K562 (cell line): Measurements from ENCODE around the gene HAUS6. TPM values are rescaled to one million over a fixed set of nuclear protein-coding genes. Genes with fewer than 3 reads are reported as not detected.

Source experiments
- ATAC-seq: fragments of 200-7000 bp; cut with Tn5 transposase; 3 replicates; pipeline ENCODE4 v1.9.1; 2020; ENCODE audit warnings: moderate library complexity
- BruUV-seq: library from RNA; stranded (reverse); fragments of 400-500 nt; replicated peaks from 2 replicates; lab custom pipeline; 2021; lab: Mats Ljungman, UMichigan
- CTCF ChIA-PET: fragments of 300-600 bp; formaldehyde crosslinking; extraction: SDS; loops from one replicate; lab custom pipeline; 2021; ENCODE audit warnings: low intra/inter-chr PET ratio; lab: Yijun Ruan, JAX
- POLR2A ChIA-PET: fragments of 300-600, 350-650 bp; sonication (Branson Sonifier 250); formaldehyde crosslinking; extraction: SDS; loops from one replicate; lab custom pipeline; 2021; ENCODE audit warnings: antibody characterized with exemption, inconsistent platforms; lab: Yijun Ruan, JAX
- DNase-seq, 4 experiments: peaks; one replicate each; pipeline versions ENCODE4 v3.0.0 to v3.0.0-alpha.2; 2011 to 2018; ENCODE audit warnings: low spot score in 3 of 4, mixed read lengths in 3 of 4; ENCODE audit errors: extremely low read depth in 1 of 4
- FAIRE-seq: peaks from 2 replicates; lab custom pipeline; 2011; peaks lifted over from hg19 to GRCh38; lab: Jason Lieb, UNC
- H2AFZ ChIP-seq: 2 replicates; pipeline ENCODE4 v1.6.0; 2011; ENCODE audit warnings: low read depth, low read length, control low read depth, inconsistent platforms
- H3K27ac ChIP-seq: fragments of 200-600 bp; 3 replicates; pipeline ENCODE4 v1.8.0; 2011; ENCODE audit warnings: low read depth, mild to moderate bottlenecking, control low read depth, inconsistent platforms, low read length, moderate library complexity, mixed read lengths; ENCODE audit errors: extremely low read depth
- H3K27me3 ChIP-seq, 2 experiments: fragments of 300-600 bp in 1 of 2; 2 replicates in 1 of 2; 3 replicates in 1 of 2; pipeline versions ENCODE4 v1.6.0 to v1.8.0; 2011; ENCODE audit warnings: inconsistent platforms in 2 of 2, low read length in 2 of 2, mild to moderate bottlenecking in 1 of 2, mixed read lengths in 1 of 2, moderate library complexity in 1 of 2; ENCODE audit not compliant: control insufficient read depth in 2 of 2, insufficient read depth in 2 of 2
- H3K36me3 ChIP-seq: fragments of 300-600 bp; 3 replicates; pipeline ENCODE4 v1.8.0; 2011; ENCODE audit warnings: mild to moderate bottlenecking, low read length, inconsistent platforms; ENCODE audit not compliant: control insufficient read depth, insufficient read depth
- H3K4me1 ChIP-seq, 2 experiments: fragments of 200-600 bp in 1 of 2; replicated peaks in 1 of 2; 2 replicates in 1 of 2; 3 replicates in 1 of 2; pipeline versions ENCODE4 v1.5.1 to v1.8.0; 2011; ENCODE audit warnings: inconsistent platforms in 2 of 2, low read length in 2 of 2, mild to moderate bottlenecking in 1 of 2, mixed read lengths in 1 of 2, moderate library complexity in 1 of 2; ENCODE audit not compliant: control insufficient read depth in 2 of 2, insufficient read depth in 2 of 2
- H3K4me2 ChIP-seq: 2 replicates; pipeline ENCODE4 v1.6.1; 2011; ENCODE audit warnings: low read length, control low read depth, inconsistent platforms, mixed read lengths; ENCODE audit not compliant: insufficient read depth
- H3K4me3 ChIP-seq: fragments of 200-600 bp; sonication (generic), shearing (Covaris generic); 2 replicates; pipeline ENCODE4 v1.5.1; 2016; ENCODE audit warnings: control low read depth, inconsistent platforms
- H3K79me2 ChIP-seq: fragments of 200-600 bp; 3 replicates; pipeline ENCODE4 v1.8.0; 2011; ENCODE audit warnings: low read length, inconsistent platforms; ENCODE audit not compliant: control insufficient read depth, insufficient read depth
- H3K9ac ChIP-seq, 2 experiments: 2 replicates each; pipeline versions ENCODE4 v1.6.0 to v1.6.1; 2011; ENCODE audit warnings: low read depth in 2 of 2, low read length in 2 of 2, control low read depth in 1 of 2, inconsistent platforms in 1 of 2, mild to moderate bottlenecking in 1 of 2, mixed read lengths in 1 of 2; ENCODE audit not compliant: insufficient read depth in 1 of 2
- H3K9me1 ChIP-seq: one replicate; pipeline ENCODE4 v1.6.0; 2011; ENCODE audit warnings: inconsistent platforms, mild to moderate bottlenecking, low read length, moderate library complexity; ENCODE audit not compliant: control insufficient read depth, insufficient read depth
- H3K9me3 ChIP-seq: replicated peaks from 2 replicates; pipeline ENCODE4 v1.5.1; 2011; ENCODE audit warnings: low read depth, low read length, inconsistent platforms; ENCODE audit not compliant: control insufficient read depth, insufficient read depth
- H4K20me1 ChIP-seq: replicated peaks from 2 replicates; pipeline ENCODE4 v1.6.1; 2011; ENCODE audit warnings: low read length, inconsistent platforms, mixed read lengths; ENCODE audit not compliant: control insufficient read depth, insufficient read depth
- BCL6 ChIP-seq: fragments of 250-450 bp; sonication (Bioruptor Pico); IDR thresholded peaks from 2 replicates; pipeline ENCODE4 v1.4.0; 2020
- CSDE1 ChIP-seq, 2 experiments: fragments of 450-650 bp; IDR thresholded peaks; 2 replicates each; pipeline ENCODE4 v1.6.1; 2016; ENCODE audit warnings: mild to moderate bottlenecking in 1 of 2
- EHMT2 ChIP-seq: fragments of 450-650 bp; IDR thresholded peaks from 2 replicates; pipeline ENCODE4 v1.6.1; 2018; ENCODE audit warnings: antibody characterized with exemption
- ESRRA ChIP-seq: fragments of 450-650 bp; IDR thresholded peaks from 2 replicates; pipeline ENCODE4 v1.6.1; 2014; ENCODE audit warnings: low read depth, mild to moderate bottlenecking, moderate library complexity, borderline replicate concordance
- MAFG ChIP-seq: fragments of 450-650 bp; conservative IDR thresholded peaks from 2 replicates; pipeline ENCODE4 v1.6.1; 2016; ENCODE audit warnings: missing genetic modification characterization, missing compliant biosample characterization
- NFE2 ChIP-seq: IDR thresholded peaks from 2 replicates; pipeline ENCODE4 v1.6.1; 2014; ENCODE audit warnings: antibody characterized with exemption, low read depth
- SNIP1 ChIP-seq: fragments of 450-650 bp; IDR thresholded peaks from 2 replicates; pipeline ENCODE4 v1.7.1; 2017; ENCODE audit warnings: low read depth, mild to moderate bottlenecking
- ZNF316 ChIP-seq: fragments of 450-650 bp; IDR thresholded peaks from 2 replicates; pipeline ENCODE4 v1.6.1; 2016
- ZNF324 ChIP-seq: fragments of 250-450 bp; sonication (Bioruptor Pico); IDR thresholded peaks from 2 replicates; pipeline ENCODE4 v1.4.0; 2020; ENCODE audit warnings: mild to moderate bottlenecking
- ZNF717 ChIP-seq: fragments of 250-450 bp; sonication (Bioruptor Pico); IDR thresholded peaks from 2 replicates; pipeline ENCODE4 v1.5.0; 2021
- ZNF764 ChIP-seq: fragments of 250-450 bp; sonication (Bioruptor Pico); IDR thresholded peaks from 2 replicates; pipeline ENCODE4 v1.4.0; 2020; ENCODE audit warnings: low read depth, mild to moderate bottlenecking, moderate library complexity
- WGBS: fragments of 100-300 bp; shearing (Covaris generic); methylation state at CpG from one replicate; pipeline ENCODE4 v1.1.6; 2016; ENCODE audit warnings: low coverage, mixed read lengths; ENCODE audit not compliant: insufficient coverage; ENCODE audit errors: missing lambda C conversion rate; 5-methylcytosine and 5-hydroxymethylcytosine counted together
- in situ Hi-C: fragments of 300-500 bp; cut with MboI; formaldehyde crosslinking; loops from 4 replicates; pipeline ENCODE4 v1.15.0; 2018; ENCODE audit warnings: inconsistent platforms, mixed read lengths
- intact Hi-C: fragments of 100-400 bp; cut with micrococcal nuclease; formaldehyde crosslinking; loops from 2 replicates; pipeline ENCODE4 v1.14.2; 2022
- polyA plus RNA-seq, 8 experiments: library from polyadenylated mRNA; depleted of rRNA in 4 of 8; stranded (reverse) in 5 of 8; unstranded in 3 of 8; fragments of >200 nt; fragmentation: Nextera tagmentation in 2 of 8; fragmentation: Illumina TruSeq in 1 of 8; extraction: Ambion mirVana in 2 of 8; extraction: Trizol in 1 of 8; gene quantifications; 2 replicates each; pipeline versions ENCODE4 v1.2.1 to v1.2.3, GENCODE V29; 2011 to 2014; ENCODE audit warnings: inconsistent platforms in 1 of 8, missing spikeins in 1 of 8
- total RNA-seq, 7 experiments: library from RNA; depleted of rRNA in 6 of 7; stranded (reverse); fragments of >200 nt in 6 of 7; fragmentation: Illumina TruSeq in 2 of 7; extraction: Trizol in 2 of 7; gene quantifications; 2 replicates each; pipeline versions ENCODE4 v1.2.1 to v1.2.3, GENCODE V29; 2011 to 2021; ENCODE audit warnings: low replicate concordance in 1 of 7

The HAUS6 gene
- total and polyA plus RNA-seq, 9 of the 15 experiments (the other 6 are each of a cell fraction or from before 2014, with no cell fraction given) = 10.2 to 31.7 (median 23.1) TPM

DNA sequence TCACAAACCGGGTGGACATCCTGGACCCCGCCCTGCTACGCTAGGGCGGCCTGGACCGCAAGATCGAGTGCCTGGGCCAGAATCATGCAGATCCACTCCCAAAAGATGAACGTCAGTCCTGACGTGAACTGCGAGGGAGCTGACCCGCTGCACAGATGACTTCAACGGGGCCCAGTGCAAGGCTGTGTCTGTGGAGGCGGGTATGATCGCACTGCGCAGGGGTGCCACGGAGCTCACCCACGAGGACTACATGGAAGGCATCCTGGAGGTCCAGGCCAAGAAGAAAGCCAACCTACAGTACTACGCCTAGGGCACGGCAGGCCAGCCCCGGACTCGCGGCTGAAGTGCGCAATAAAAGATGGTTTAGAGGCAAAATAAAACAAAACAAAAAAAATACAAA is 74.9 kb downstream of the HAUS6 start:
- H2AFZ ChIP-seq = no peak overlapping the region
- TF ChIP-seq ZNF316 (no peak), EHMT2 (no peak), ZNF324 (CRISPR knock-in tag) (no peak), NFE2 (no peak), ZNF717 (CRISPR knock-in tag) (no peak), CSDE1 (IDR thresholded peaks at IDR 0.05) (no peak), MAFG (tag) (no peak), SNIP1 (no peak), BCL6 (CRISPR knock-in tag) (no peak), ESRRA (no peak), ZNF764 (CRISPR knock-in tag) (no peak)
- H3K9me3 ChIP-seq = no peaks in the 10 kb centered on the region
- ChIA-PET CTCF (no interaction called here), POLR2A (no interaction called here)
- peaks cover 0 to 14% of the 10 kb centered on the region in 2 experiments; a peak in 2 of 5 replicates for H3K27me3 ChIP-seq
- no peak for DNase-seq
- no TSS peak for BruUV-seq
- H3K4me1 ChIP-seq = peaks cover 0 to 4% of the 10 kb centered on the region in 2 experiments; a peak in 2 of 5 replicates
- H4K20me1 ChIP-seq = no peaks in the 10 kb centered on the region
- H3K27ac ChIP-seq = no peak overlapping the region
- WGBS = 7% methylated on average over 19 of the region's 22 CpGs
- no peaks in the 10 kb centered on the region for H3K79me2 ChIP-seq
- intact Hi-C loops = loop anchor here (5.0 kb wide), 2 partner anchors 771 to 1216 kb away; no protein-coding TSS in a partner anchor
- FAIRE-seq = no peak
- no peak overlapping the region for H3K4me2 ChIP-seq
- no peaks in the 10 kb centered on the region for H3K36me3 ChIP-seq
- H3K9ac ChIP-seq = no peak overlapping the region
- H3K4me3 ChIP-seq = no peak overlapping the region
- no peaks in the 10 kb centered on the region for H3K9me1 ChIP-seq
- in situ Hi-C loops = loop anchor here (10.0 kb wide), 2 partner anchors 773 to 1223 kb away; no protein-coding TSS in a partner anchor
- peak; percentile 26; the same call in 1 of the 3 replicates for ATAC-seq
